Liver (tissue), 3 donors: Measurements from ENCODE around the gene FSD1L.

ENCODE experiments used
- FOXA1 ChIP-seq: IDR thresholded peaks from 2 replicates; pipeline ENCODE4 v1.6.1; 2016; ENCODE audit warnings: antibody characterized with exemption
- HNF4G ChIP-seq: IDR thresholded peaks from 2 replicates; pipeline ENCODE4 v1.6.1; 2016; ENCODE audit warnings: antibody characterized with exemption
- RAD21 ChIP-seq, 2 donors: IDR thresholded peaks; 2 replicates each; pipeline ENCODE4 v1.6.1; 2016; ENCODE audit warnings: antibody characterized with exemption in 2 of 2, mild to moderate bottlenecking in 2 of 2
- RXRA ChIP-seq, 2 donors: IDR thresholded peaks; 2 replicates each; pipeline ENCODE4 v1.6.1; 2017 to 2018; ENCODE audit warnings: antibody characterized with exemption in 2 of 2, mild to moderate bottlenecking in 1 of 2
- SP1 ChIP-seq: IDR thresholded peaks from 2 replicates; pipeline ENCODE4 v1.6.1; 2018; ENCODE audit warnings: antibody characterized with exemption, mild to moderate bottlenecking
- TAF1 ChIP-seq: conservative IDR thresholded peaks from 2 replicates; pipeline ENCODE4 v1.6.1; 2016; ENCODE audit warnings: antibody characterized with exemption, mild to moderate bottlenecking
- YY1 ChIP-seq: IDR thresholded peaks from 2 replicates; pipeline ENCODE4 v1.6.1; 2016; ENCODE audit warnings: antibody characterized with exemption, mild to moderate bottlenecking
- ZBTB33 ChIP-seq: IDR thresholded peaks from 2 replicates; pipeline ENCODE4 v1.6.1; 2016; ENCODE audit warnings: antibody characterized with exemption
- TF ChIP-seq, protein P1 (sequence below): fragments of 150-350 bp; IDR thresholded peaks from 2 replicates; pipeline ENCODE4 v1.5.1; 2017; ENCODE audit warnings: improper control_type of control experiment, low read depth, low read length; ENCODE audit not compliant: missing input control
- TF ChIP-seq, protein P2 (sequence below): IDR thresholded peaks from 2 replicates; pipeline ENCODE4 v1.6.1; 2016; ENCODE audit warnings: antibody characterized with exemption
- donor health status: healthy.
- donor health status: healthy.

DNA sequence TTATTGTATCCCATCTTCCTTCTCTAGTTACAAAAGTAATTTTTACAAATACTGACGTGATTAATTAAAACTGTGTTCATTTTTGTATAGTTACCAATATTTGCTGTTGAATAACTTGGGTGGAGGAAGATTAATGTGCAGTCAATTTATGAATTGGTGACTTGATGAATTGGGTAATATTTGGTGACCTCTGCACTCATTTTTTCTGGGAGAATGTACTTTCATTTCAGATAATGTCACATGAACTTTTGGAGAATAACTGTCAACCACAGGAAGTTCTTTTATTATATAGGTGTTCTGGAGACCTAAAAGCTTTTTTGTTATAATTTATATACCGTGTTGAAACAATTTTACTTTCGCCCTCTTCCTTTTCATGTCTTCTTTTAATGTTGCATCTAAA is 83.7 kb downstream of the FSD1L start:
- TF ChIP-seq, protein P1, sequence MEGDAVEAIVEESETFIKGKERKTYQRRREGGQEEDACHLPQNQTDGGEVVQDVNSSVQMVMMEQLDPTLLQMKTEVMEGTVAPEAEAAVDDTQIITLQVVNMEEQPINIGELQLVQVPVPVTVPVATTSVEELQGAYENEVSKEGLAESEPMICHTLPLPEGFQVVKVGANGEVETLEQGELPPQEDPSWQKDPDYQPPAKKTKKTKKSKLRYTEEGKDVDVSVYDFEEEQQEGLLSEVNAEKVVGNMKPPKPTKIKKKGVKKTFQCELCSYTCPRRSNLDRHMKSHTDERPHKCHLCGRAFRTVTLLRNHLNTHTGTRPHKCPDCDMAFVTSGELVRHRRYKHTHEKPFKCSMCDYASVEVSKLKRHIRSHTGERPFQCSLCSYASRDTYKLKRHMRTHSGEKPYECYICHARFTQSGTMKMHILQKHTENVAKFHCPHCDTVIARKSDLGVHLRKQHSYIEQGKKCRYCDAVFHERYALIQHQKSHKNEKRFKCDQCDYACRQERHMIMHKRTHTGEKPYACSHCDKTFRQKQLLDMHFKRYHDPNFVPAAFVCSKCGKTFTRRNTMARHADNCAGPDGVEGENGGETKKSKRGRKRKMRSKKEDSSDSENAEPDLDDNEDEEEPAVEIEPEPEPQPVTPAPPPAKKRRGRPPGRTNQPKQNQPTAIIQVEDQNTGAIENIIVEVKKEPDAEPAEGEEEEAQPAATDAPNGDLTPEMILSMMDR, result no peak
- no peak for TF ChIP-seq YY1
- TF ChIP-seq TAF1, result no peak
- no peak for TF ChIP-seq HNF4G
- TF ChIP-seq, protein P2, sequence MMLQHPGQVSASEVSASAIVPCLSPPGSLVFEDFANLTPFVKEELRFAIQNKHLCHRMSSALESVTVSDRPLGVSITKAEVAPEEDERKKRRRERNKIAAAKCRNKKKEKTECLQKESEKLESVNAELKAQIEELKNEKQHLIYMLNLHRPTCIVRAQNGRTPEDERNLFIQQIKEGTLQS, result no peak
- no peak for TF ChIP-seq RAD21 (IDR thresholded peaks at IDR 0.05)
- TF ChIP-seq ZBTB33, result no peak
- TF ChIP-seq SP1, result no peak
- no peak for TF ChIP-seq FOXA1
- TF ChIP-seq RXRA (IDR thresholded peaks at IDR 0.05), result no peak
